ENCODE data around the gene MARVELD3.

GRCh38 chr16:71584543-71585317 lies 41.3 kb upstream of the MARVELD3 start:
- TF ChIP-seq REST (IDR thresholded peaks at IDR 0.05; ENCODE audit: low read depth): no peak
- TF ChIP-seq CREB1 (IDR thresholded peaks at IDR 0.05; ENCODE audit: low read depth): no peak
- no peak for TF ChIP-seq EGR1 (IDR thresholded peaks at IDR 0.05)
- no peak for TF ChIP-seq TEAD4 (IDR thresholded peaks at IDR 0.05)
- TF ChIP-seq MAX (IDR thresholded peaks at IDR 0.05): no peak
- TF ChIP-seq RAD21 (IDR thresholded peaks at IDR 0.05; ENCODE audit: low read depth): no peak
- no peak for TF ChIP-seq EP300 (IDR thresholded peaks at IDR 0.05; ENCODE audit: borderline replicate concordance)
- no peak for TF ChIP-seq TAF1 (IDR thresholded peaks at IDR 0.05; ENCODE audit: low read depth)
- TF ChIP-seq CEBPB (IDR thresholded peaks at IDR 0.05): no peak
- no peak for TF ChIP-seq TCF12 (IDR thresholded peaks at IDR 0.05; ENCODE audit: low read depth)
- no peak for TF ChIP-seq NFIC (IDR thresholded peaks at IDR 0.05)
- no peak for TF ChIP-seq YY1 (IDR thresholded peaks at IDR 0.05; ENCODE audit: low read depth)
- TF ChIP-seq FOXM1 (IDR thresholded peaks at IDR 0.05; ENCODE audit: borderline replicate concordance, low read depth): no peak
- no peak for TF ChIP-seq ZBTB7A (IDR thresholded peaks at IDR 0.05; ENCODE audit: low read depth)

Measured in Ishikawa (cell line).